Fibroblast of the aortic adventitia (primary cell): ENCODE data around the gene TNFAIP2. TPM values are rescaled to one million over a fixed set of nuclear protein-coding genes. Genes with fewer than 3 reads are reported as not detected.
A peak's percentile ranks its signal among the peaks of the same experiment; 100 is the strongest.

Experiments used
- DNase-seq: peaks from one replicate; pipeline ENCODE4 v3.0.0-alpha.2; 2010; ENCODE audit warnings: low read depth
- H3K4me3 ChIP-seq: 2 replicates; pipeline ENCODE4 v1.5.1; 2011; ENCODE audit warnings: low read depth, mild to moderate bottlenecking, control low read depth, low read length, moderate library complexity
- CTCF ChIP-seq: IDR thresholded peaks from 2 replicates; pipeline ENCODE4 v1.5.1; 2011; ENCODE audit warnings: mild to moderate bottlenecking, low read length, control low read depth, inconsistent platforms; ENCODE audit not compliant: insufficient read depth
- total RNA-seq: library from RNA; depleted of rRNA; stranded (reverse); fragments of >200 nt; gene quantifications from 2 replicates; pipeline ENCODE4 v1.2.3, GENCODE V29; 2012; ENCODE audit warnings: low replicate concordance

The TNFAIP2 gene
- total RNA-seq, 1 donor: 44.5 TPM

- no peak for DNase-seq
- no peak for TF ChIP-seq CTCF
- H3K4me3 ChIP-seq: no peak overlapping the region
These were observed 55.3 kb downstream of the TNFAIP2 start for GRCh38 chr14:103178521-103178920.

DNA sequence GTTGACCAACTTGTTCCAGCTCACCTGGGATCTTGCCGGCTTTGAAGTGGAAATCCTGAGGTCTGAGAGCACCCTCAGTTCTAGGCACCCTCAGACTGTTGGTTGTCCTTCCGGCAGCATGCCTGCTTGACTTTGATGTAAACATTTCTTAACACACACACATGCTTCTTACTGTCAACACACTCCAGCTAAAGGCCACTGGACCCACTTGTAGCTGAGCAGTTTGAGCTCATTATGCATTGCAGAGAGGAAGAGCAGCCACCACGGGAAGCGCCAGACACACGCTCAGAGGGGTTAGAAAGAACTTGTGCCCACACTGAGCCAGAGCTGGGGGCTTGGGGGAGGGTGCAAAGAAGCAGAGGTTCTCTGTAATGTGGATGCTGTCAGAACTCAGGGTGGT, 55.8 kb downstream of the TNFAIP2 start:
- H3K4me3 ChIP-seq: no peak overlapping the region
- no peak for TF ChIP-seq CTCF
- DNase-seq: no peak

DNA sequence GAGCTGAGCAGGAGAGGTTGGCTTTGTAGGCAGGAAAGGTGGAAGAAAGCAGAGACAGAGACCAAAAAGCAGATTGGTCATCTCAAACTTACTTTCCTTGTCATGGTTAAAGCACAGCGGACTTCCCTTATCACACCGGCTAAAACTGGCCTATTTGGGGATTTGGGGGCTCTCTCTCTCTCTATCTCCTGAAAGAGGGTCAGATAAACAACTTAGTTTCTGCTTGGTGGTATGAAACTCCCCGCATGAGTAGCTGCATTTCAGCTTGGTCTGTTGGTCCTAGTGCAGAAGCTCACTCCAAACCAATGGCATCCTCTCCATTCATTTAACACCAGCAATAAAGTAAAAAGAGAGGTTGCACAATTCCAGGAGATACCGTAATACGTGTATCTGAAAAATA, 57.1 kb downstream of the TNFAIP2 start:
- H3K4me3 ChIP-seq: no peak overlapping the region
- DNase-seq: no peak
- no peak for TF ChIP-seq CTCF

- no peak for TF ChIP-seq CTCF
- no peak overlapping the region for H3K4me3 ChIP-seq
- DNase-seq: no peak
These were observed 60.8 kb downstream of the TNFAIP2 start for GRCh38 chr14:103184046-103184445.

GRCh38 chr14:103185051-103186029, 62.1 kb downstream of the TNFAIP2 start:
- TF ChIP-seq CTCF: peak; percentile 74
- peak; percentile 71 for DNase-seq
- no peak overlapping the region for H3K4me3 ChIP-seq

DNA sequence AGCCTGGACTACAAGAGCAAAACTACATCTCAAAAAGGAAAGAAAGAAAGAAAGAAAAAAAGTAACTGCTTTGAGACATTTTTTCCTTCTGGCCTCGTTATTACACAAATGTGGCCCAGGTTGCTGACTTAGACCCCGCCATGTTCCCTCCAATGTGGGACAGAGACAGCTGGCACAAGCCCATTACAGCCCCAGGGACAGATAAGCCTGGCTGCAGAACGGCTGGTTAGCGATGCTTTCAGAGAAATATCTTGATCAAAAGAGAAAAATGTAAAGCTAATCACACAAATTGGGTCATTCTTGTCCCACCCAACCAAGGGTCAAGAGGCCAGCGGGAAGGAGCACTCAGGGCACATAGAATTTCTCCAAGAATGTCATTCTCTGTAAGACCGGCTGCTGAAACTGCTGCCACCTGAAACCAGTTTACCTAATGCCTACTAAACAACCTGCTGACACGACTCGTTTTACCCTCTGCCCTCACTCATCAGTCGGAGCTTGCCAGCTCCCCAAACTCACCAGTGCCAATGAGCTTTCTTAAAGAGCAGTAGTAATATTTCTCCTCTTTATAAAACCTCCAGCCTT, 63.1 kb downstream of the TNFAIP2 start:
- TF ChIP-seq CTCF: no peak

More for the DNA sequence above, 63.1 kb downstream of the TNFAIP2 start:
- no peak overlapping the region for H3K4me3 ChIP-seq
- DNase-seq: no peak

Other genes starting within 250 kb of the TNFAIP2 start
- gene AMN, start 200.8 kb upstream of the TNFAIP2 start, total RNA-seq: not detected in 2 replicates
- 60.2 and 78.4 TPM in 2 replicates for gene CDC42BPB, start 65.9 kb upstream of the TNFAIP2 start, total RNA-seq
- gene LBHD2, start 39.3 kb upstream of the TNFAIP2 start, total RNA-seq: not detected in 2 replicates
- gene EXOC3L4, start 28.7 kb upstream of the TNFAIP2 start, total RNA-seq: 0.41 TPM in 1 of 2 replicates, not detected in the other
- gene EIF5, start 210.8 kb downstream of the TNFAIP2 start, total RNA-seq: 322 and 328 TPM in 2 replicates